ENCODE data around the gene FUBP1. TPM values are rescaled to one million over a fixed set of nuclear protein-coding genes. Genes with fewer than 3 reads are reported as not detected.
A peak's percentile ranks its signal among the peaks of the same experiment; 100 is the strongest.

Gene FUBP1
- total and polyA plus RNA-seq, 2 of the 13 experiments (the other 11 are each of a cell fraction or from before 2014, with no cell fraction given): 98.1 to 166 TPM

DNA sequence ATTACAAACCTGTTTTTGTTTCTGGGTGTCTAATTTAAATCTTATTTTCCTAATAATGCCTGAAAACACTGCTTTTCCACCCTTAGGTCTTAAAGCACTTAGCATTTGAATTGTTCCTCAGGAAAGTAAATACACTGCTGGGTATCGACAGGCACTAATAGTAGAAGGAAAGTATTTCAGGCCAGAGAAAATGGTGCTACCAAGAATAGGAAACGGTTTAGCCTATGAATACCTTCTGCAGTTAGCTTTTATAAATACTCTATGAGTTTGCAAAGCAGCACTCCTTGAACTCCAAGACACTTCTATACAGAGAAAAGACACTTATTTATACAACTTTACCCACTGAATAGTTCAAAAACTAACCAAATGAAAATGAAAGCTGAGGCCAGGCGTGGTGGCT, 6.8 kb downstream of the FUBP1 start:
- peaks cover 4 to 50% of the 10 kb centered on the region in 2 experiments for H3K36me3 ChIP-seq (replicated peaks in 1 of 2; ENCODE audit: control insufficient read depth in 1 of 2, insufficient read depth in 2 of 2, low read length in 2 of 2)

More for the DNA sequence above, 6.8 kb downstream of the FUBP1 start:
- ATAC-seq (no peak), DNase-seq (ENCODE audit: low spot score) (no peak), FAIRE-seq (no peak)
- peaks cover 97% of the 10 kb centered on the region for H3K79me2 ChIP-seq (ENCODE audit: insufficient read depth, low read length)
- no peaks in the 10 kb centered on the region for H3K27me3 ChIP-seq (ENCODE audit: control insufficient read depth in 1 of 2, insufficient read depth in 2 of 2, low read length in 2 of 2)
- no peak overlapping the region for H3K4me2 ChIP-seq (ENCODE audit: low read depth, low read length)
- no peak overlapping the region for H2AFZ ChIP-seq (ENCODE audit: low read length)
- TF ChIP-seq ADNP (CRISPR knock-in tag; IDR thresholded peaks at IDR 0.05) (no peak), POLR2AphosphoS2 (IDR thresholded peaks at IDR 0.05; ENCODE audit: low read depth, low read length) (peak; percentile 62; the same call in 1 of the 2 replicates), DMTF1 (CRISPR knock-in tag; IDR thresholded peaks at IDR 0.05) (no peak)
- TF ChIP-seq, protein P1, sequence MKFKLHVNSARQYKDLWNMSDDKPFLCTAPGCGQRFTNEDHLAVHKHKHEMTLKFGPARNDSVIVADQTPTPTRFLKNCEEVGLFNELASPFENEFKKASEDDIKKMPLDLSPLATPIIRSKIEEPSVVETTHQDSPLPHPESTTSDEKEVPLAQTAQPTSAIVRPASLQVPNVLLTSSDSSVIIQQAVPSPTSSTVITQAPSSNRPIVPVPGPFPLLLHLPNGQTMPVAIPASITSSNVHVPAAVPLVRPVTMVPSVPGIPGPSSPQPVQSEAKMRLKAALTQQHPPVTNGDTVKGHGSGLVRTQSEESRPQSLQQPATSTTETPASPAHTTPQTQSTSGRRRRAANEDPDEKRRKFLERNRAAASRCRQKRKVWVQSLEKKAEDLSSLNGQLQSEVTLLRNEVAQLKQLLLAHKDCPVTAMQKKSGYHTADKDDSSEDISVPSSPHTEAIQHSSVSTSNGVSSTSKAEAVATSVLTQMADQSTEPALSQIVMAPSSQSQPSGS (CRISPR knock-in tag; IDR thresholded peaks at IDR 0.05): no peak
- 93% methylated on average over 3 of the region's 3 CpGs for WGBS (ENCODE audit: low lambda C conversion rate)
- no TSS peak for BruUV-seq (replicated peaks)
- ChIA-PET CTCF (ENCODE audit: low intra/inter-chr PET ratio, low total read pairs) (no interaction called here), POLR2A (no interaction called here)
- H3K4me1 ChIP-seq (ENCODE audit: insufficient read depth, low read length): peaks cover 55% of the 10 kb centered on the region
- intact Hi-C loops (cut with micrococcal nuclease; ENCODE audit: unreplicated experiment) (no loop called here), in situ Hi-C loops (cut with HindIII; ENCODE audit: extremely low pct_ligation_motif_present, low pct_unique_long_range_greater_than_20kb) (loop anchor here (10.0 kb wide), 1 partner anchor 143 kb away; no protein-coding TSS in a partner anchor)
- no peaks in the 10 kb centered on the region for H3K9me3 ChIP-seq (ENCODE audit: low read length)
- no peak overlapping the region for H3K27ac ChIP-seq (ENCODE audit: extremely low read length, insufficient read depth, low read length)
- H4K20me1 ChIP-seq (ENCODE audit: insufficient read depth, low read length): peaks cover 85% of the 10 kb centered on the region
- no peak overlapping the region for H3K9ac ChIP-seq (ENCODE audit: insufficient read depth, low read depth, low read length)
- no peak overlapping the region for H3K4me3 ChIP-seq (replicated peaks in 1 of 3; ENCODE audit: insufficient read depth in 1 of 3, low read depth in 2 of 3, low read length in 3 of 3)
